Choroid plexus epithelial cell (primary cell): ENCODE results near the gene NUP107.

Source experiments
- DNase-seq: peaks from one replicate; pipeline ENCODE4 v3.0.0-alpha.2; 2010; ENCODE audit warnings: low read depth
- H3K4me3 ChIP-seq: 2 replicates; pipeline ENCODE4 v1.5.1; 2011; ENCODE audit warnings: low read depth, mild to moderate bottlenecking, control low read depth, low read length, moderate library complexity
- CTCF ChIP-seq: conservative IDR thresholded peaks from 2 replicates; pipeline ENCODE4 v1.5.1; 2011; ENCODE audit warnings: low read depth, mild to moderate bottlenecking, control low read depth, inconsistent platforms, low read length, moderate library complexity

The NUP107 gene

GRCh38 chr12:68788554-68789143, 101.9 kb downstream of the NUP107 start:
- DNase-seq = no peak
- no peak overlapping the region for H3K4me3 ChIP-seq
- no peak for TF ChIP-seq CTCF

- H3K4me3 ChIP-seq = no peak overlapping the region
- DNase-seq = no peak
- TF ChIP-seq CTCF = no peak
Observed at GRCh38 chr12:68789144-68789878, 102.5 kb downstream of the NUP107 start.

GRCh38 chr12:68790081-68790951, 103.5 kb downstream of the NUP107 start:
- no peak for DNase-seq
- no peak overlapping the region for H3K4me3 ChIP-seq
- no peak for TF ChIP-seq CTCF

- TF ChIP-seq CTCF = no peak
- DNase-seq = no peak
- H3K4me3 ChIP-seq = no peak overlapping the region
Observed at GRCh38 chr12:68790952-68791234, 104.1 kb downstream of the NUP107 start.

GRCh38 chr12:68791897-68792481, 105.2 kb downstream of the NUP107 start:
- TF ChIP-seq CTCF = no peak
- H3K4me3 ChIP-seq = no peak overlapping the region
- no peak for DNase-seq

- no peak for TF ChIP-seq CTCF
- peak; percentile 70 for DNase-seq
- H3K4me3 ChIP-seq = no peak overlapping the region
Observed at GRCh38 chr12:68792952-68793351, 106.2 kb downstream of the NUP107 start.
